ENCODE measurements around the gene CXorf65.

The CXorf65 gene

GRCh38 chrX:71106427-71106826, at the start of gene CXorf65:
CXorf65 (minus strand) TSS chrX:71106740; CDS start chrX:71106556, 184 bp downstream.
- DNase-seq, result no peak

- no peak for DNase-seq
Observed at GRCh38 chrX:71154641-71155040, 48.1 kb upstream of the CXorf65 start.

- no peak for DNase-seq
Observed at GRCh38 chrX:71154196-71154595, 47.7 kb upstream of the CXorf65 start.

- DNase-seq, result no peak
Observed at GRCh38 chrX:71151366-71151765, 44.8 kb upstream of the CXorf65 start.

GRCh38 chrX:71148278-71148663, 41.7 kb upstream of the CXorf65 start:
- no peak for DNase-seq

GRCh38 chrX:71147496-71148277, 41.1 kb upstream of the CXorf65 start:
- DNase-seq, result peak; percentile 15 to 16

GRCh38 chrX:71144651-71145050, 38.1 kb upstream of the CXorf65 start, which contains the start of gene NLGN3:
NLGN3 (plus strand) TSS chrX:71144841; CDS start chrX:71147750, 2,909 bp downstream.
- DNase-seq, result peak in 1 of 2 donors; percentile 43

- DNase-seq, result peak in 1 of 2 donors; percentile 46
Observed at GRCh38 chrX:71143508-71143907, 37.0 kb upstream of the CXorf65 start.

GRCh38 chrX:71140440-71140839, 33.9 kb upstream of the CXorf65 start:
- DNase-seq, result no peak

- no peak for DNase-seq
Observed at GRCh38 chrX:71131510-71131909, 25.0 kb upstream of the CXorf65 start.

- DNase-seq, result peak; percentile 30 to 38
Observed at GRCh38 chrX:71128915-71129765, 22.6 kb upstream of the CXorf65 start.

- DNase-seq, result no peak
Observed at GRCh38 chrX:71128166-71128833, 21.8 kb upstream of the CXorf65 start.

GRCh38 chrX:71118985-71119535, 12.5 kb upstream of the CXorf65 start:
- no peak for DNase-seq

- peak; percentile 70 to 74 for DNase-seq
Observed at GRCh38 chrX:71118032-71118984, 11.8 kb upstream of the CXorf65 start, which contains the start of gene MED12. MED12 (plus strand) TSS chrX:71118596; CDS start chrX:71118755, 159 bp downstream.

- no peak for DNase-seq
Observed at GRCh38 chrX:71117358-71117757, 10.8 kb upstream of the CXorf65 start.

GRCh38 chrX:71111921-71112431, 5.4 kb upstream of the CXorf65 start:
- DNase-seq, result no peak

- no peak for DNase-seq
Observed at GRCh38 chrX:71111141-71111843, 4.8 kb upstream of the CXorf65 start, which contains the start of gene IL2RG. IL2RG (minus strand) TSS chrX:71111577; CDS start chrX:71111539, 38 bp downstream.

- DNase-seq, result no peak
Observed at GRCh38 chrX:71109051-71109450, 2.5 kb upstream of the CXorf65 start.

- no peak for DNase-seq
Observed at GRCh38 chrX:71107762-71108360, 1.3 kb upstream of the CXorf65 start.

- no peak for DNase-seq
Observed at GRCh38 chrX:71107245-71107644, 705 bp upstream of the CXorf65 start.
